Stromal cell of bone marrow (primary cell): ENCODE data around the gene DNAH3.
"Not testable (repeated sequence)": the region's sequence is repeated elsewhere in the genome, so short reads cannot be mapped to it uniquely, and the experiment has no call there.

ENCODE experiments used
- DNase-seq: peaks from one replicate; pipeline ENCODE4 v3.0.0-alpha.2; 2012; ENCODE audit warnings: low read depth

The DNAH3 gene

DNA sequence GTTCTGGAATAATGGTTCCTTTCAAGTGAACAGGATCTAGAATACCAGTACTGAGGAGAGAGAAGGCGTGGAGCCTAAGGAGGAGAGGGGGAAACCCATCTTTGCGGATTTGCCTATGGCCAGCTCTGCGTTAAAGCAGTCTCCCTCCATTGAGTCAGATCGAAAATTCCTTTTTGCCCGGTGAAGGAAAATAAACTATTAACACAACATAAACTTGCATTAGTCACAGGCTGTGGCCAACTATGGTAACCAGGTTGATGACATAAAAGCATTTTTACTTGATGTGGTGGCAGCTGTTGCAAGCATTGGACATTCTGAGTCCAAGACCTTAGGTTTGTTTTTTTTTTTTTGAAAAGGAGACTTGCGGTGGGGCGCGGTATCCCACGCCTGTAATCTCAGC, 16.7 kb upstream of the DNAH3 start:
- DNase-seq, result no peak

DNA sequence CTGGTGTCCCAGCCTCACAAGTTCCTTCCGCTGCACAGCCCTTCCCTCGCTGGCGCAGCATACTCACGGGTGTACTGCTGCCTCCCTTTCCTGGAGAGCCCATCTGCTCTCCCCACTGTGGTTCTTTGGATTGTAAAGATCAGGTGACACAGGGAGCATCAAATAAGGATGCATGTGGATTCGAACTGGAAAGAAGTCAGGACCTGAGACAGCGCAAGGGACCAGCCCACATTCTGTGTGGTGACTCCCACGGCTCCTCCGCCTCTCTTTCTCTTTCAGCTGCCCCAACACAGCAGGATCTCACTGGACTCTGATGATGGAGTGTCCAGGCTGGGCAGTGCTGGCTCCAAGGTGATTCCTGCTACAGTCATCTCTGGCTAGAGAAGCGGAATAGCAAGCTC, 15.9 kb upstream of the DNAH3 start:
- no peak for DNase-seq

DNA sequence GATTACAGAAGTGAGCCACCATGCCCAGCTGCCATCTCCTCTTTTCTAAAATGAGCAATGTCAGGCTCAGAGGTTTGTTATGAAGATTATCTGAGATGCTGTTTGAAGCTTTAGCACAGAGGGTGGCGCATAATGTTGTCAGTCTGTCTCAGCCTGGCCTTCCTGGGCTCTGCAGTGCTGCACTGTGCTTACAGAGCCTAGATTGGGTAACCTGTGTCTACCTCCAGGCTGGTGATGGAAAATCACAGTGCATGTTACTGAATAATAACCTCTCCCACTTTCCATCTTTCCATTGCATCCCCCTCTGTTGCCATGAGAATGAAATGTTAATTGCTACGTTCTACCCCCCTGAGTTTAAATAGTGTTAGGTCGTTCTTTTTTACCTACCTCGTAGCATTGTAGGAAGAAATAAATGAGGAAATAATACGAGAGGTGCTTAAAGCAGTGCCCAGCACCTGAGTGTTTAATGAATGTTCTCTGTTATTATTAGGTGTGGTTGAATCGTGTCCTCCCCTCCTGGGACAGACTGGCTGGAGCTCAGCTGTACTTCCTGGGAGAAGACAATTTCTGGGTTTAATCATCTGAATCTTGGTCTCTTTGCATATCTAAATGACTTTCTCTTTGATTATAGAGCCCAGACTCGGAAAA, 14.0 kb upstream of the DNAH3 start:
- no peak for DNase-seq

DNA sequence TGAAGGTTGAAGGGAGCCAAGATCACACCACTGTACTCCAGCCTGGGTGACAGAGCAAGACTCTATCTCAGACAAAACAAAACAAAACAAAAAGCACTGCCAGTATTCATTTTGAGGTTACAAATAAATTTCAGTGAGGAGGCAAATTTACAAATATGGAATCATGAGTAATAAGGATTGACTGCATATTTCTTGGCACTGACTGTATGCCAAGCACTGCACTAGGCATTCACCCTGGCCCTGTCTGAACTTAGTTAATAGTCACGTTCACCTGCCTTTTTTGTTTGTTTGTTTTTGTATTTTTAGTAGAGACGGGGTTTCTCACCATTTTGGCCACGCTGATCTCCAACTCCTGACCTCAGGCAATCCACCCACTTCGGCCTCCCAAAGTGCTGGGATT, 12.9 kb upstream of the DNAH3 start:
- DNase-seq, result no peak

DNA sequence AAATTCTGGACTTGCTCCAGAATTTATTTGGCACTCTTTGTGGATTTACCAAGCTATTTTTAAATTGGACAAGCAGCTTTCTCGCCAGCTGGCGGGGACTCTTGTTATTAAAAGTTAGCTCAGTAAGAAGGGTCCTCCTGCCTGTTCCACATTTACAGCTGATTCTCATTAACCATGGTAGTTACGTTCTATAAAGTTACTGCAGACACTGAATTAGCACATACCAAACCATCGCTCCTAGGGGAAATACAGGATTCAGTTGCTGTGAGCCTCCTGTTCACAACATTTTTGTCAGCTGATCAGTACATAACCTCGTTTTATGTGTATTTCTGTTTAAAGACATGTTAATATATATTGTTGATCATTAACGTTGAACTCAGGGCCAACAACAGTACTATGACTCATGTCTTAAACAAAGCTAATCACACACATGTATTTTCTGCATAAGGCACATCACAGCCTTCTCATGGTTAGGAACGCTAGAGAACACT, 12.1 kb upstream of the DNAH3 start:
- no peak for DNase-seq

DNA sequence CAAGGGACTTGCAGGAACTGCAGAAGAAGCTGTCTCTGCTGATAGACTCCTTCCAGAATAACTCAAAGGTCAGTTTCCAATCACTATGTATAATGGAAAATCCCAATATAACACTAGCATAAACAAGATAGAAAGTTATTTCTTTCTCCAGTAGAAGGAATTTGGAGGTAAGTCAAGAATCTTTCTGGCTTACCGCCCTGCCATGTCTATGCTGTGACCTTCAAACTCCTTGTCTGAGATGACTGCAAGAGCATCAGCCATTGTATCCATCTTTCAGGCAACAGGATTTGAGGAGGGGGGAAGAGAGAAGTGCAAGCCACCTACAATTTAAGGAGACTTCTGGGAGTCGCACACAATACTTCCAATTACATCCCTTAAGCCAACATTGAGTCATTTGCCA, 10.6 kb upstream of the DNAH3 start:
- no peak for DNase-seq

DNA sequence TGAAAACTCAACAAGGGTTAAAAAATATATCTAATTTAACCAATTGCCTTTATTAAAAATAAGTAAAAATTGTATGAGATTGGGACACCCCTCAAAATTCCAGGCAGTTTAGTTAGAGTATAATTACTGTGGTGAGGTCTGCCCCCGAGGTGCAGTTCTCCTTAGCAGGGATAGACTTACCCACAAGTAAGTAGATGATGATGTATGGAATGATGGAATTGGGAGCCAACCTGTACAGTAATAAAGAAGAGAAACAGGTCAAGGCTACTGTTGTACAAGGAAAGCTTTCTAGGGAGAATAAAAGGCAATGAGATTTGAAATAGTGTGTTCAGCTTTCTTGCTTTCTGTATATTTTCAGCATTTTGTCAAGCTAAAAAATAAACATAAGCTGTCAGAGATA, 9.6 kb upstream of the DNAH3 start:
- no peak for DNase-seq

DNA sequence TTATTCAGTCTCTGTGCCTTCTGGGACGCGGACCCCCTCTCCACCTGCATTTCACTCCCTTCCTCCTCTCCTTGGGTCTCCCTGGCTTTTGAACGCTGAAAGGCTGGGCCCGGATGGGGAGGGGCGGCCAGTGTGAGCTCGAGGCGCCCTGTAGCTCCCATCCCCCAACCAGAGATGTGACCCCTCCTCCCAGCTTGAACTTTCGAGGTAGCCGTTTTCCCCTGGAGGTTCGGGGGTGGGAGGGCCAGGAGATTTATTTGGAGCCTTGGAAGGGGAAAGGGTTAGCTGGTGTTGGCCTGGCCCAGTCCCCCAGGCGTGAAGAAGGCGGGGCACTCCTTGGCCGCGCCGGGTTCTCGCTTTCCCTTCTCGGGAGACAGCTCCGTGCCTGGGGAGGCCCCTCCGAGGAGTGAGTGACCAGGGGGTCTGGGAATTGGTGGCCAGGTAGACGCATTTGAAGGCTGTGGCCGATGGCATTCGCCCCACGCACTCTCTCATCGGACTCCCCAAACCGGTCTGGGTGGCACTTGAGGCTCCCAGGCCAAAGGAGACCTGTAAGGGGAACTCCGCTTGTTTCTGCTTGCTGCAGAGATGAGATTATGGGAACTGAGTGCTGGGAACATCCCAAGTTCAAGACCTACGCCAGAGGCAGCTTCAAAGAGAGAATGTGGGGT, 8.8 kb upstream of the DNAH3 start:
- DNase-seq, result no peak

DNA sequence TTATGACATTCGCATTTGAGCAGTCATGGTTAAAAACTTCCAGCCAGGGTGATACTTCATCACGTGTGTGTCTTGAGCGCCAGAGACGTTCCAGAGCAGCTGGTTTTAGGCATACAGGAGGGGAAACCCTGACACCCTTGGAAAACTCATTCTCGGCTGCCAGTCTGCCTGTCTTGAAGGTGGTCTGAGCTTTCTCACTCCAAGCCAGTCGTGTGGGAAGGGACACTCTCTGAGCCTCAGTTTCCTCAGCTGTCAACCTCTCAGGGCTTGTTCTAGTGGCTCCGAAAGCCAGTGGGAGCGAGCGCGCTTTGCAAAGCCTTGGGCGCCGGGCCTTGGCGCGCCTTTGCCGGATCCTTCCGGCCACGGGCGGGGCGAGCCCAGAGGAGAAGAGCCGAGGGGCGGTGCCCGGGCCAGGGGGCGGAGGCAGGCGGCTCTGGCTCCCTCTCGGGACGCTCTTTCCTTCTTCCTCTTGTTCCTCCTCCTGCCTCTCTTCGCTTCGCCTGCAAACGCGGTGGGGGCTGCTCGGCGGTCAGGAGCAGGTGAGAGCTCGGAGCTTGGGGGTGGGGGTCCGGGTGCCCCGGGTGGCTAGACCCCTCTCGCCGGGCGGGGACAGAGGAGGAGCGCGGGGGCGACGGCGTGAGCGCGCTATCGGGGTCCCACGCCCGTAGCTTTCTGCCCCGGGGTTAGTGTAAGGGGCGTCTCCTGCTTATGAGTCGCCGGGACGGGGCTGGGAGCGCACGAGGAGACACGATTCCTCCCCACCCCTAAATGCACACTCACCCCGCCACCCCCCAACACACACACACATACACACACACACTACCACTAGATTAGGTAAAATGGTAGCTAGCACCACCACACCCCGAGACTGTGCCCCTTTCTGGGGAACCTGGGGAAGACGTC, 7.8 kb upstream of the DNAH3 start, which contains the start of gene LDAF1:
Gene LDAF1 (plus strand): TSS at position 467 of the 903 bp plus-strand sequence. CDS start 2,509 bp downstream, outside the sequence.
- peak; percentile 68 for DNase-seq

DNA sequence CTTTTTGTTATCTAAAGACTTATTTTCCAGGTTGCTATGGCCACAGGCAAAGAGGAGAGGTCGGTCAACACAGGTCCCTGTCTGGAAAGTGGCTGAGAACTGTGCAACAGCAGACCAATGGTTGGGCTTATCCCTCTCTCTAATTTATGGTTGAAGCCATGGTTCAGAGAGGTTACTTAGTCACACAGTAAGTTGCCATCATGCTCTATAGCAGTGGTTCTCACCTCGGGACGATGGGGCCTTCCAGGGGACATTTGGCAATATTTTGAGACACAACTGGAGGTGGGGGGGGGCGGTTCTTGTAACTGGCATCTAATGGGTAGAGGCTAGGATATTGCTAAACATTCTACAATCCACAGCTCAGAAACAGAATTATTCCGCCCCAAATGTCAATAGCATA, 7.0 kb upstream of the DNAH3 start:
- DNase-seq, result no peak

DNA sequence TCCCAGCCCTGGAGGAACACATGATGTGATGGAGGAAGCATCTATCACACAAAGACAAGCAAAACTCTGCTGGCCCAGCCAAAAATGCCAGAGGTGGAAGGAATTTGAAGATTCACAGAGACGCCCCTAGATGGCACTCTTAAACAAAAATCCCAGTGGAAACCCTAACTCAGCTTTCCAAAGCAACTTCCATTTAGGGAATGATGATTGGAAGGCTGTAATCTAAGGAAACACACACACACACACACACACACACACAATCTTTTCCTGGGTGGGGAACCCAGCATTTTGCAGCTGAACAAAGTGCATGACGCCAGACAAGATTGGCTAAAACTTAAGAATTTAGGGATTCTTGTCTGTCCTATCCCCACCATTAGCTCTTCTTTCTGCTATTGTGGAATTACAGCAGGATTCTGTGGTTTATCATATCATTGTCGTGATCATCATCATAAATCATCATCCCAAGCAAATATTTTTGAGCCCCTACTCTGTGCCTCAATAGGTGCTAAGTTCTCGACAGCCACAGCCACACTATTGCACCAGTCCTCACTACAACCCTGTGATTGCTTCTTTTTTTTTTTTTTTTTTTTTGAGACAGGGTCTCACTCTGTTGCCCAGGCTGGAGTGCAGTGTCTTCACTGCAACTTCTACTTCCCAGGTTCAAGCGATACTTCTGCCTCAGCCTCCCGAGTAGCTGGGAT, 6.3 kb upstream of the DNAH3 start:
- peak; percentile 72 for DNase-seq

DNA sequence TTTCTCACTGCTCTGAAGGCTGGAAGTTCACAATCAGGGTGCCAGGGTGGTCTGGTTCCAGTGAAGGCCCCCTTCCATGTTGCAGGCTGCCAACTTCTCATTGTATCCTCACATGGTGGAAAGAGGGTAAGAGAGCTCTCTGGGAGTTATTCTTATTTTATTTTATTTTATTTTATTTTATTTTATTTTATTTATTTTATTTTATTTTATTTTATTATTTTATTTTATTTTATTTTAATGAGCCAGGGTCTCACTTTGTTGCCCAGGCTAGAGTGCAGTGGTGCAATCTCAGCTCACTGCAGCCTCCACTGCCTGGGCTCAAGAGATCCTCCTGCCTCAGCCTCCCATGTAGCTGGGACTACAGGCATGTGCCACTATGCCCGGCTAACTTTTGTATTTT, 5.4 kb upstream of the DNAH3 start:
- DNase-seq, result not testable (repeated sequence)

DNA sequence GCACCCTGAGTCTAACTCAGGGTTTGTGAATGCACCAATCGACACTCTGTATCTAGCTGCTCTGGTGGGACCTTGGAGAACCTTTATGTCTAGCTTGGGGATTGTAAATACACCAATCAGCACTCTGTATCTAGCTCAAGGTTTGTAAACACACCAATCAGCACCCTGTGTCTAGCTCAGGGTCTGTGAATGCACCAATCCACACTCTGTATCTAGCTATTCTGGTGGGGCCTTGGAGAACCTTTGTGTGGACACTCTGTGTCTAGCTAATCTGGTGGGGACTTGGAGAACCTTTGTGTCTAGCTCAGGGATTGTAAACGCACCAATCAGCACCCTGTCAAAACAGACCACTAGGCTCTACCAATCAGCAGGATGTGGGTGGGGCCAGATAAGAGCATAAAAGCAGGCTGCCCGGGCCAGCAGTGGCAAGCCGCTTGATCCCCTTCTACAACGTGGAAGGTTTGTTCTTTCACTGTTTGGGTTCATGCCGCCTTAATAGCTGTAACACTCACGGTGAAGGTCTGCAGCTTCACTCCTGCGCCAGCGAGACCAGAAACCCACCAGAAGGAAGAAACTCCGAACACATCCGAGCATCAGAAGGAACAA, 2.6 kb upstream of the DNAH3 start:
- DNase-seq, result not testable (repeated sequence)

DNA sequence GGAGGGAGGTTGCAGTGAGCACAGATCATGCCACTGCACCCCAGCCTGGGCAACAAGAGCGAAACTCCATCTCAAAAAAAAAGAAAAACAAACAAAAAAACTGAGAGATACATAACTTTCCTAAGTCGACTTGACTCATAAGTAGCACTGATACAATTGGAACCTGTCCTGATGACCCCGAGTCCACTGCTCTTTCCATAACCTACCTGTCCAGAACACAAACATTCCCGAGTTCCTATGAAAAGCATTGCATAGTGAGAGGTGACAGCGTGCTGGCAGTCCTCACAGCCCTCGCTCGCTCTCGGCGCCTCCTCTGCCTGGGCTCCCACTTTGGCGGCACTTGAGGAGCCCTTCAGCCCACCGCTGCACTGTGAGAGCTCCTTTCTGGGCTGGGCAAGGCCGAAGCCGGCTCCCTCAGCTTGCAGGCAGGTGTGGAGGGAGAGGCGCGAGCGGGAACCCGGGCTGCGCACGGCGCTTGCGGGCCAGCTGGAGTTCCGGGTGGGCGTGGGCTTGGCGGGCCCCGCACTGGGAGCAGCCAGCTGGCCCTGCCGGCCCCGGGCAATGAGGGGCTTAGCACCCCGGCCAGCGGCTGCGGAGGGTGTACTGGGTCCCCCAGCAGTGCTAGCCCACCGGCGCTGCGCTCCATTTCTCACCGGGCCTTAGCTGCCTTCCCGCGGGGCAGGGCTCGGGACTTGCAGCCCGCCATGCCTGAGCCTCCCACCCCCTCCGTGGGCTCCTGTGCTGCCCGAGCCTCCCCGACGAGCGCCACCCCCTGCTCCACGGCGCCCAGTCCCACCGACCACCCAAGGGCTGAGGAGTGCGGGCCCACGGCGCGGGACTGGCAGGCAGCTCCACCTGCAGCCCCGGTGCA, 1.7 kb upstream of the DNAH3 start:
- DNase-seq, result not testable (repeated sequence)

DNA sequence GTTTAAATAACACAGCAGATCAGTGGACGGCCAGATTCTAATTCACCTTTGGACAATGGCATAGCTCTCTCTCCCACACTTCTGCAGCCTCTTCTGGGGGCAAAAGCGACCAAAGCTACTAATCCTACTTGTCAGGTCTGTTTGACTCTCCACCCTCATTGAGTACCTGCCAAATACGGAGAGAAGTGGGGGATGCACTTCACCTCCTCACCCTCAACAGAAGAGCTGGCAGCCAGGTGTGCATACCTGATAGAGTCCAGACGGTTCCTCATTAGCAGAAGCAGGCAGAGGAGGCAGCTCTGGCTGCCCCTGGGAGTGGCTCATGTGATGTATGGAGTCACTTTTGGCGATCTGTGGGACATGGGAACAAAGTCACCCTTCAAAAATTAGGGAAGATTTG, 4.9 kb downstream of the DNAH3 start:
- no peak for DNase-seq

DNA sequence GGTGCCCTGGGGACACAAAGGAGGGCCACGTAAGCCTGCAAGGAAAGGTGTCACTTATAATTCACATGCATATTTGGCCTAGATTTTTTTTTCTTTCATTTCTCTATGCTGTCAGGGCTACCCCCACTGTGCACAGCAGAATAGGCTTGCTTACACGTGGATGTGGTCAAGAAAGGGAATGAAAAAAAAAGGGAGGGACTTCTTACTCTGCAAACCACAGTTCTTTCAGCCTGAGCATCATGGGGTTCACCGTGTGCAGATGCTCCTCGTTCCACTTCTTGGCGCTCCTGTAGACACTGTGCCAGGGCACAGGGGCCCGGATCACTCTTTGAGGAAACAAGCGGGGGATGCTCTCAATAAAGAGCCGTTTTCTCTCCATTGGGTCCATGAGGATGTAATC, 16.6 kb downstream of the DNAH3 start:
- no peak for DNase-seq

DNA sequence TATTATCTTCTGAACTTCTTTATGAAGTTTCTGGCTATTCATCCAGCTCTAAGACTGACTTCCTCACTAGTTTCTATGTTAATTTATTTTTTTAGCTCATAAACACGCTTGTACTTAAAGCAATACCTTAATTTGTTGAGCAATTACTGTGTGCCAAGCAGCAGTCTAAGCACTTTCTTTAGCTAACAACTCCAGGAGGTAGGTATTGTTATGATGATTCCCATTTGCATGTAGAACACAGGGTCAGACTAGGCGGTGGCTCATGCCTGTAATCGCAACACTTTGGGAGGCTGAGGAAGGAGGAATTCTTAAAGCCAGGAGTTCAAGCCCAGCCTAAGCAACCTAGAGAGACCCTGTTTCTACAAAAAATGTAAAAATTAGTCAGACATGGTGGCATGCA, 19.8 kb downstream of the DNAH3 start:
- no peak for DNase-seq

DNA sequence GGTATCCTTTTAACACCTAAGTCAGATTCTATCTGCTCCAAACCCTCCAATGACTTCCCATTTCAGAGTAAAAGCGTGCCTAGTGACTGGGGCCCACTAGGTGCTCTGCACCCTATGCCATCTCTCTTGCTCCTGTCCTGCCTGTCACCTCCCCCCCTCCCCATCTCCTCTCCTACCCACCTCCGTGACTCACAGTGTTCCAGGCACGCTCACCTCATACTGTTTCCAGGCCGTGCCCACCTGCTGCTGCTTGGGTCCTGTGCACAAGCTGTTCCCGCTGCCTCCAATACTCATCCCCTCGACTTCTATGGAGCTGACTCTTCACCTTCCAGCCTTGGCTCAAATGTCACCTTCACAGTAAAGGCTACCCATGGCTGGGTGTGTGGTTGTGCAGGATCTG, 21.7 kb downstream of the DNAH3 start:
- DNase-seq, result no peak

DNA sequence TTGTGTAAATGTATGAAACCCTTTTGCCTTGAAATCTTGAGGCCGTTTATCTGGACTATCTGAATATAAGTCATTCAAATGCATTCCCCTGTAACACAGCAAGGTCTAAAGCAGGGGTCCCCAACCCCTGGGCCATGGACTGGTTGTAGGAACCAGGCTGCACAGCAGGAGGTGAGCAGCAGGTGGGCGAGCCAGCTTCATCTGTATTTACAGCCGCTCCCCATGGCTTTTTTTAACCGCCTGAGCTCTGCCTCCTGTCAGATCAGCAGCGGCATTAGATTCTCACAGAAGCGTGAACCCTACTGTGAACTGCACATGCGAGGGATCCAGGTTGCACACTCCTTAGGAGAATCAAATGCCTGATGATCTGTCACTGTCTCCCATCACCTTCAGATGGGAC, 24.1 kb downstream of the DNAH3 start:
- no peak for DNase-seq

DNA sequence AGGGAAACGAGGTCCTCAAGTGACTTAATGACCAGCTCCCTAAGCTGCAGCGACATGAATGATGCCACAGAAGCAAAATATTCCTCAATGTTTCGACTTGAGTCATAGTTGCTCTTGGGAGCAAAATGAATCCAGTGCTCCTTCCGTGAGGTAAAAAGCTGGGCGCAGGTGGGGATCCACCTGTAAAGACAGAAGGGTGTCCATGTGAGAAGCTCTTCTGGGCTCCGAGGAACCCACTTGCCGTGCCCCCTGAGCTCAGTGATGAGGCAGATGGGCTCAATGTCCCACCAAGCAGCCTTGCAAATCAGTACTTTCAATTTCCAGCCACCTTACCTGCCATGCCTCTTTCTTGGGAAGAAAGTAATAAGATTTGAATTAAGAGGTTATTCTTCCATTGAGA, 25.5 kb downstream of the DNAH3 start:
- DNase-seq, result no peak
